ENCODE results near the gene DYRK1A.

DYRK1A gene

DNA sequence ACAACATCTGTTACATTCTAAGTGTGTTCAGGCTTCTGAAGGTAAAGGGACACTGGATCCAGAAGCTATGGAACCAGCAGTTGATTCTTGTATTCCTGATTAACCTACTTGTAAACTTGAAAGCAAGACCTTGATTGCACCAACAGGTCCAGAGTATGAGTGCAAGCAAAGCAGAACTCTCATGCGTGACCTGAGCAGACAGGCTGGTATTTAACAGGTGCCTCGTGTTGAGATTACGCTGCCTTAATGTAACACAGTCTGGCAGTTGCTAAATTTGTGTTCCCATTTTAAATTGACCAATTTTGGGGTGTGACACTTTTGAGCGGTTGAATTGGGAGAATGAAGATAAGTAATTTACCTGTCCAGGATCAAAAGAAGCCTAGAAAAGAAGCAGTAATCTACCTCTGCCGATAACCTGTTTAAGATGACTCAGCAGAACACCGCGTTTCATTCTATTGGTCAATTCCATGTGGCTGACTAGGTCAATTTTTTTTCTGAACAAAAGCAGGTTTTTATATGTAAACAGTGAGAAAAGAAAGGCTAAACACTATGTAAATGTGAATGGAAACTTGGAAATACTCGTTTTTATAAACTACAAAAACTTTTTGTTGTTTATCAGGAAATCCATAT lies 147.6 kb downstream of the DYRK1A start:
- ATAC-seq, result no peak

DNA sequence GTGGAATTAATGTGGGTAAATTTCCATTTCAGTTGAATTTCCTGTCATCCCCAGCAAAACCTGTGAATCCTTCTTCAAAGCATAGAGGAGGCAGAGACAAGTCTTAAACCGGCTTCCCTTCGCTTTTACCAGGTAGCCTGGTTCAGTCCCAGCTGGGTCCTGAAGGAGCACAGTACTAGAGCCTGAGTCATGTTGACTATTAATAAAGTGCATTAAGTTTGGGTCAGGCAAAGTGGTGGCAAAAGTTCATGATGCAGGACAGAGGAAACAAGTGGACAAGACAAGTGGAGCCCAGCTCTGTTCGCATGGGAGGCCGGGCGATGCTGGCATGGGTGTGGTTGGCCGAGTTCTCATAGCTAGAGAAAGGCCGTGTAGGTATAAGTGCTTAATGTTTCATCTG lies 150.4 kb downstream of the DYRK1A start:
- TF ChIP-seq ZNF565 (CRISPR knock-in tag; conservative IDR thresholded peaks at IDR 0.05; ENCODE audit: low read depth), result no peak
- TF ChIP-seq ZFP30 (CRISPR knock-in tag; IDR thresholded peaks at IDR 0.05), result no peak
- TF ChIP-seq SNAI2 (CRISPR knock-in tag; IDR thresholded peaks at IDR 0.05), result no peak
- no peak for TF ChIP-seq ZFP3 (CRISPR knock-in tag; IDR thresholded peaks at IDR 0.05)
- no peak for TF ChIP-seq ZNF8 (CRISPR knock-in tag; IDR thresholded peaks at IDR 0.05)
- TF ChIP-seq, protein P1, sequence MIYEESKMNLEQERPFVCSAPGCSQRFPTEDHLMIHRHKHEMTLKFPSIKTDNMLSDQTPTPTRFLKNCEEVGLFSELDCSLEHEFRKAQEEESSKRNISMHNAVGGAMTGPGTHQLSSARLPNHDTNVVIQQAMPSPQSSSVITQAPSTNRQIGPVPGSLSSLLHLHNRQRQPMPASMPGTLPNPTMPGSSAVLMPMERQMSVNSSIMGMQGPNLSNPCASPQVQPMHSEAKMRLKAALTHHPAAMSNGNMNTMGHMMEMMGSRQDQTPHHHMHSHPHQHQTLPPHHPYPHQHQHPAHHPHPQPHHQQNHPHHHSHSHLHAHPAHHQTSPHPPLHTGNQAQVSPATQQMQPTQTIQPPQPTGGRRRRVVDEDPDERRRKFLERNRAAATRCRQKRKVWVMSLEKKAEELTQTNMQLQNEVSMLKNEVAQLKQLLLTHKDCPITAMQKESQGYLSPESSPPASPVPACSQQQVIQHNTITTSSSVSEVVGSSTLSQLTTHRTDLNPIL (CRISPR knock-in tag; IDR thresholded peaks at IDR 0.05; ENCODE audit: low read depth), result no peak
- TF ChIP-seq, protein P2, sequence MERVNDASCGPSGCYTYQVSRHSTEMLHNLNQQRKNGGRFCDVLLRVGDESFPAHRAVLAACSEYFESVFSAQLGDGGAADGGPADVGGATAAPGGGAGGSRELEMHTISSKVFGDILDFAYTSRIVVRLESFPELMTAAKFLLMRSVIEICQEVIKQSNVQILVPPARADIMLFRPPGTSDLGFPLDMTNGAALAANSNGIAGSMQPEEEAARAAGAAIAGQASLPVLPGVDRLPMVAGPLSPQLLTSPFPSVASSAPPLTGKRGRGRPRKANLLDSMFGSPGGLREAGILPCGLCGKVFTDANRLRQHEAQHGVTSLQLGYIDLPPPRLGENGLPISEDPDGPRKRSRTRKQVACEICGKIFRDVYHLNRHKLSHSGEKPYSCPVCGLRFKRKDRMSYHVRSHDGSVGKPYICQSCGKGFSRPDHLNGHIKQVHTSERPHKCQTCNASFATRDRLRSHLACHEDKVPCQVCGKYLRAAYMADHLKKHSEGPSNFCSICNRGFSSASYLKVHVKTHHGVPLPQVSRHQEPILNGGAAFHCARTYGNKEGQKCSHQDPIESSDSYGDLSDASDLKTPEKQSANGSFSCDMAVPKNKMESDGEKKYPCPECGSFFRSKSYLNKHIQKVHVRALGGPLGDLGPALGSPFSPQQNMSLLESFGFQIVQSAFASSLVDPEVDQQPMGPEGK (CRISPR knock-in tag; IDR thresholded peaks at IDR 0.05; ENCODE audit: borderline replicate concordance), result no peak
- TF ChIP-seq TCF4 (CRISPR knock-in tag; IDR thresholded peaks at IDR 0.05; ENCODE audit: borderline replicate concordance), result no peak
- TF ChIP-seq RARB (CRISPR knock-in tag; IDR thresholded peaks at IDR 0.05), result no peak
- no peak for TF ChIP-seq ISL1 (CRISPR knock-in tag; IDR thresholded peaks at IDR 0.05)
- TF ChIP-seq, protein P3, sequence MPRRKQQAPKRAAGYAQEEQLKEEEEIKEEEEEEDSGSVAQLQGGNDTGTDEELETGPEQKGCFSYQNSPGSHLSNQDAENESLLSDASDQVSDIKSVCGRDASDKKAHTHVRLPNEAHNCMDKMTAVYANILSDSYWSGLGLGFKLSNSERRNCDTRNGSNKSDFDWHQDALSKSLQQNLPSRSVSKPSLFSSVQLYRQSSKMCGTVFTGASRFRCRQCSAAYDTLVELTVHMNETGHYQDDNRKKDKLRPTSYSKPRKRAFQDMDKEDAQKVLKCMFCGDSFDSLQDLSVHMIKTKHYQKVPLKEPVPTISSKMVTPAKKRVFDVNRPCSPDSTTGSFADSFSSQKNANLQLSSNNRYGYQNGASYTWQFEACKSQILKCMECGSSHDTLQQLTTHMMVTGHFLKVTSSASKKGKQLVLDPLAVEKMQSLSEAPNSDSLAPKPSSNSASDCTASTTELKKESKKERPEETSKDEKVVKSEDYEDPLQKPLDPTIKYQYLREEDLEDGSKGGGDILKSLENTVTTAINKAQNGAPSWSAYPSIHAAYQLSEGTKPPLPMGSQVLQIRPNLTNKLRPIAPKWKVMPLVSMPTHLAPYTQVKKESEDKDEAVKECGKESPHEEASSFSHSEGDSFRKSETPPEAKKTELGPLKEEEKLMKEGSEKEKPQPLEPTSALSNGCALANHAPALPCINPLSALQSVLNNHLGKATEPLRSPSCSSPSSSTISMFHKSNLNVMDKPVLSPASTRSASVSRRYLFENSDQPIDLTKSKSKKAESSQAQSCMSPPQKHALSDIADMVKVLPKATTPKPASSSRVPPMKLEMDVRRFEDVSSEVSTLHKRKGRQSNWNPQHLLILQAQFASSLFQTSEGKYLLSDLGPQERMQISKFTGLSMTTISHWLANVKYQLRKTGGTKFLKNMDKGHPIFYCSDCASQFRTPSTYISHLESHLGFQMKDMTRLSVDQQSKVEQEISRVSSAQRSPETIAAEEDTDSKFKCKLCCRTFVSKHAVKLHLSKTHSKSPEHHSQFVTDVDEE (CRISPR knock-in tag; IDR thresholded peaks at IDR 0.05), result no peak
- no peak for TF ChIP-seq ESRRG (CRISPR knock-in tag; IDR thresholded peaks at IDR 0.05)
- no peak for TF ChIP-seq ARNTL (CRISPR knock-in tag; IDR thresholded peaks at IDR 0.05; ENCODE audit: borderline replicate concordance, low read depth)
- TF ChIP-seq ZNF70 (CRISPR knock-in tag; IDR thresholded peaks at IDR 0.05), result no peak
- TF ChIP-seq TOX (CRISPR knock-in tag; IDR thresholded peaks at IDR 0.05; ENCODE audit: borderline replicate concordance), result no peak
- no peak for TF ChIP-seq OSR1 (CRISPR knock-in tag; IDR thresholded peaks at IDR 0.05)
- no peak for ATAC-seq

More for the DNA sequence above, 147.6 kb downstream of the DYRK1A start:
- TF ChIP-seq BACH2 (CRISPR knock-in tag; IDR thresholded peaks at IDR 0.05; ENCODE audit: borderline replicate concordance) (no peak), ZNF565 (CRISPR knock-in tag; conservative IDR thresholded peaks at IDR 0.05; ENCODE audit: low read depth) (no peak), CSDC2 (CRISPR knock-in tag; IDR thresholded peaks at IDR 0.05) (no peak), GLIS3 (CRISPR knock-in tag; IDR thresholded peaks at IDR 0.05) (no peak), ZNF8 (CRISPR knock-in tag; IDR thresholded peaks at IDR 0.05) (no peak), ZNF70 (CRISPR knock-in tag; IDR thresholded peaks at IDR 0.05) (no peak), SNAI2 (CRISPR knock-in tag; IDR thresholded peaks at IDR 0.05) (no peak), ISL1 (CRISPR knock-in tag; IDR thresholded peaks at IDR 0.05) (no peak), PPARA (CRISPR knock-in tag; IDR thresholded peaks at IDR 0.05; ENCODE audit: borderline replicate concordance) (no peak), ZC3H10 (CRISPR knock-in tag; IDR thresholded peaks at IDR 0.05) (no peak), TCF4 (CRISPR knock-in tag; IDR thresholded peaks at IDR 0.05; ENCODE audit: borderline replicate concordance) (no peak), ARNTL (CRISPR knock-in tag; IDR thresholded peaks at IDR 0.05; ENCODE audit: borderline replicate concordance, low read depth) (no peak), ESRRG (CRISPR knock-in tag; IDR thresholded peaks at IDR 0.05) (no peak), OSR1 (CRISPR knock-in tag; IDR thresholded peaks at IDR 0.05) (no peak)
- TF ChIP-seq, protein P3 (CRISPR knock-in tag; IDR thresholded peaks at IDR 0.05), result no peak
- TF ChIP-seq, protein P2 (CRISPR knock-in tag; IDR thresholded peaks at IDR 0.05; ENCODE audit: borderline replicate concordance), result no peak
- TF ChIP-seq, protein P1 (CRISPR knock-in tag; IDR thresholded peaks at IDR 0.05; ENCODE audit: low read depth), result no peak
- TF ChIP-seq, protein P4, sequence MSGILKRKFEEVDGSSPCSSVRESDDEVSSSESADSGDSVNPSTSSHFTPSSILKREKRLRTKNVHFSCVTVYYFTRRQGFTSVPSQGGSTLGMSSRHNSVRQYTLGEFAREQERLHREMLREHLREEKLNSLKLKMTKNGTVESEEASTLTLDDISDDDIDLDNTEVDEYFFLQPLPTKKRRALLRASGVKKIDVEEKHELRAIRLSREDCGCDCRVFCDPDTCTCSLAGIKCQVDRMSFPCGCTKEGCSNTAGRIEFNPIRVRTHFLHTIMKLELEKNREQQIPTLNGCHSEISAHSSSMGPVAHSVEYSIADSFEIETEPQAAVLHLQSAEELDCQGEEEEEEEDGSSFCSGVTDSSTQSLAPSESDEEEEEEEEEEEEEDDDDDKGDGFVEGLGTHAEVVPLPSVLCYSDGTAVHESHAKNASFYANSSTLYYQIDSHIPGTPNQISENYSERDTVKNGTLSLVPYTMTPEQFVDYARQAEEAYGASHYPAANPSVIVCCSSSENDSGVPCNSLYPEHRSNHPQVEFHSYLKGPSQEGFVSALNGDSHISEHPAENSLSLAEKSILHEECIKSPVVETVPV (CRISPR knock-in tag; IDR thresholded peaks at IDR 0.05), result no peak
